VCaP (cell line): Measurements from ENCODE around the gene NID2.

Source experiments
- H3K27ac ChIP-seq: fragments of 450-650 bp; 2 replicates; pipeline ENCODE4 v1.5.1; 2017
- TF ChIP-seq, protein P1 (sequence below): fragments of 450-650 bp; conservative IDR thresholded peaks from 2 replicates; pipeline ENCODE4 v1.5.1; 2017; ENCODE audit warnings: mild to moderate bottlenecking, moderate library complexity

Gene NID2

DNA sequence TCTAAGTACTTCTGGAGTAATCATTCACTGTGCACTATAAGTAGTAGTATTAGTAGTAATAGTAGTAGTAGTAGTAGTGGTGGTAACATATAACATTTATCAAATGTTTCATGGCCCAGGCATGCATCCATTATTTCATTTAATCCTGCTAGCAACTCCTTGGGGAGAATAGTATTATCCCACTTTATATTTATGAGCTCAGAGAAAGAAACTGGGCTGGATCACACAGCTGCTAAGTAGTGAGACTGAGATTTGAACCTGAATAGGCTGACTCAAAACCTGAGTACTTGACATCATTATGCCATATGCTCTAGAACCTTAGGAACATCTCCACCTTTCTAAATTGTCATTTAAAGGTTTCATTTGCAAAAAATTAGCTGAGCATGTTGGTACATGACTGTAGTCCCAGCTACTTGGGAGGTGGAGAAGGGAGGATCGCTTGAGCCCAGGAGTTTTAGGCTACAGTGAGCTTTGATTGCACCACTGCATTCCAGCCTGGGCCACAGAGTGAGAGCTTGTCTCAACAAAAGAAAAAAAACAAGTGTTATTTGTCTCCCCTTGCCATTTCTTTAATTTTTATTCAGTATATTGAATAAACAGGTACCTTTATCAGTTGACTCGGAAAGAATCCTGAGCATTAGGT lies 11.4 kb upstream of the NID2 start:
- TF ChIP-seq, protein P1, sequence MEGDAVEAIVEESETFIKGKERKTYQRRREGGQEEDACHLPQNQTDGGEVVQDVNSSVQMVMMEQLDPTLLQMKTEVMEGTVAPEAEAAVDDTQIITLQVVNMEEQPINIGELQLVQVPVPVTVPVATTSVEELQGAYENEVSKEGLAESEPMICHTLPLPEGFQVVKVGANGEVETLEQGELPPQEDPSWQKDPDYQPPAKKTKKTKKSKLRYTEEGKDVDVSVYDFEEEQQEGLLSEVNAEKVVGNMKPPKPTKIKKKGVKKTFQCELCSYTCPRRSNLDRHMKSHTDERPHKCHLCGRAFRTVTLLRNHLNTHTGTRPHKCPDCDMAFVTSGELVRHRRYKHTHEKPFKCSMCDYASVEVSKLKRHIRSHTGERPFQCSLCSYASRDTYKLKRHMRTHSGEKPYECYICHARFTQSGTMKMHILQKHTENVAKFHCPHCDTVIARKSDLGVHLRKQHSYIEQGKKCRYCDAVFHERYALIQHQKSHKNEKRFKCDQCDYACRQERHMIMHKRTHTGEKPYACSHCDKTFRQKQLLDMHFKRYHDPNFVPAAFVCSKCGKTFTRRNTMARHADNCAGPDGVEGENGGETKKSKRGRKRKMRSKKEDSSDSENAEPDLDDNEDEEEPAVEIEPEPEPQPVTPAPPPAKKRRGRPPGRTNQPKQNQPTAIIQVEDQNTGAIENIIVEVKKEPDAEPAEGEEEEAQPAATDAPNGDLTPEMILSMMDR = no peak

DNA sequence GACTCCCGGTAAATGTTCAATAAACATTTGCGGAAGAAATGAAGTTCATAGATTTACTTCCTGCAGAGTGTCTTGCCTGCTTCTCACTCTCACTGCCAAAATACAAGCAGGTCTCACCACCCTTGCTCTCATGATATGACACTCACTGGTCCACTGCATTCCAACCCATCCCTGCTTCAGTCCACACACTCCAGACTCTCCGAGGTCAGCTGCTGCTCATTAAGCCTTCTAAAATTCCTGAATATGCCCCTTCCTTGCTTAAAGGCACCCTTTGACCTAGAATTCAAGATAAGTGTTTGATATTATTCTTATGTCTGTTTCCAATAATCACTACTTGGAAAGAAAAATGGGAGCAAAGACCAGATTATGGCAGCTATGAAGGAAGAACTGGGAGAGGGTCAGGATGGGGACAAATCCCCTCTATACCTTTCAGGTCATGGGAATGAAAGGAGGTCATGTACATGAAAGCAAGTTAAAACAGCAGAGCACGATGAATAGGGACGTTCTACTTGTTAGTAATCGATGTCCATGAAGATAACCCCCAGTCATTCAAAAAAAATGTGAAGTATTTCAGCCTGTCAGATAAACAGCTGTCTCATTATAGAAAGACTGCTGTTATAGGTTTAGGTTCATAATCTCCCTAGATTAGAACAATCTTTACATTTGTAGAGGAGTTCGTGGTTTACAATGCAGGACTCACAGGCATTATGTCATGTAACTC lies 10.5 kb upstream of the NID2 start:
- TF ChIP-seq, protein P1 = no peak
- H3K27ac ChIP-seq = no peak overlapping the region

More for the DNA sequence above, 11.4 kb upstream of the NID2 start:
- H3K27ac ChIP-seq = no peak overlapping the region

DNA sequence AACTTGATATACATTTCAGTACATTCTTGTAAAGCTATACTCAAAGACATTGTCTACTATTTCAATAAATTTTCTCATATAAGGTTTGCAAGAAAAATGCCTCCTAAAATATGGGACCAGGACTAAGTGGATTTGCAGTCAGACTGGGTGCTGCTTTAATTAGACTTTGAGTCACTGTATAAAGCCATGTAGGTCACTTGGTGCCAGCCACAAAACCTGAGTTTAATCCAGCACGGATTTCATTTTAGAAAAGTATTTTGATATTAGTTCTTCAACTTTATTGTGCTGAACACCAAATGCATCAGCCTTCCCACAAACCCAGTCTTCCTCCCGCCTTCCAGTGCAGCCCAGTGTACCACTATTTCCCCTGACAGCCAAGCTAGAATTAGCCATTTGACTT lies 9.9 kb upstream of the NID2 start:
- TF ChIP-seq, protein P1 = no peak
- H3K27ac ChIP-seq = no peak overlapping the region

DNA sequence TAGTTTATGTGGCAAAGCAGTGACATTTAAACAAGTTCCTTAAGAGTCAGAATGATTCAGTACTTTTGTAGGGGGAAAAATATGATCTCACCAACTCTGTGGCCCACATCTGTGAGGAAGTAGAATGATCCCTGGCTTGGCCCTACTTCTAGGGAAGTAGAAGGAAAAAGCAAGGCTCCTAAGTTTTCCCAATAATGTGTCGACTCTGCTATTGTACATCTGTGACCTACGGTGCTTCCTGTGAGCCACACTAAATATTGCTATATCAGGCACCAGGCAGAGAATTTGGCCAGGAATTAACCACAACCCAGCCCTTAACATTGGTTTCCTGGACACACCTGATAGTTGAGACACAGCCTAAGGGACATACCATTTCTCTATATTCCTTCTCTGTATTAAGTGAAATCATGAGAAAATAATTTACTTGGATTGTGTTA lies 9.3 kb upstream of the NID2 start:
- TF ChIP-seq, protein P1 = no peak

DNA sequence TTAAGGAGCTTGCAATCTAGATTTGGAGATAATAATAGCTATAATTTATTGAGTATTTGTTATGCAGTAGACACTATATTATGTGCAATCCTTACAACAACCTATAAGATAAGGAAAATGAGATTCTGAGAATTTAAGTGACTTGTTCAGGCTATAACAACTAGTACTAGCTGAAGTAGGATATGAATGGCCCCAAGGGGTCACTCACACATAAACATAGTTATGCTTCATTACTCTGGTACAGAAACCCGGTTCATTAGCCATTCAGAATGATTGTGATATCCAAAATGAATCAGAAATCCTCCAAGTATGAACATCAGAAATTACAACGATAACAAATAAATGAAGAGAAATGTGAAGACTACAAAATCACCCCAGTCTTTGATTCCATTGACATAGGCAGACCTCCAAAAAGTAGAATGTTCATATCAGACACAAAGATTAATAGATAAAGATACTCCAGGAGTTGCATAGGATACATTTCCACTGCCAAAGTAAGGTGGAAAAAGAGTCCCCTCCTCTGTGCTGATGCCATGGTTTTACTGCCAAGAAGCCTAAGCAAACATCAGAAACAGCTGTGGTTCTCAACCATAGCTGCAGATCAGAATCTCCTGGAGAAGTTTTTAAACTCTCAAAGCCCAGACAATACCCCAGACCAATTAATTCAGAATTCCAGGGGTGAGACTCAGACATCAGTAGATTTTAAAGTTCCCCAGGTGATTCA lies 8.6 kb upstream of the NID2 start:
- H3K27ac ChIP-seq = no peak overlapping the region
- TF ChIP-seq, protein P1 = no peak

More for the DNA sequence above, 9.3 kb upstream of the NID2 start:
- no peak overlapping the region for H3K27ac ChIP-seq

DNA sequence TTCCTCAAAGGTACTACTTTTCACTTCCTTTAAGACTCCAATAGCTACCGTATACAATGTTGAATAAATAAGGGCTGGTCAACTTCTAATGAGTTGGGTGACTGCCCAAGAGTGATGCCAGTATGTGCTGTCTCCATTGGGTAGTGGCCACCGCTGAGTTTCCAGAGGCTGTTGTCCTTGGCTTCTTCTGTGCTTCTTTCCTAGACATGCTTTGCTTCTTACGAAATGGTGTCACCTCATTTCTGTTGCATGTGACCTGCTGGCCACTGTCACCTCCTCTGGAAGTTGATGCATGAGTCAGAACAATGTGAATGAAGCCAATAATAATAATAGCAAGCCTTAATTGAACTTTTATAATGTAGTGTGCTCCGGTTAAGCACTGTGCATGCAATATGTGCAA lies 7.5 kb upstream of the NID2 start:
- no peak overlapping the region for H3K27ac ChIP-seq
- TF ChIP-seq, protein P1 = no peak

DNA sequence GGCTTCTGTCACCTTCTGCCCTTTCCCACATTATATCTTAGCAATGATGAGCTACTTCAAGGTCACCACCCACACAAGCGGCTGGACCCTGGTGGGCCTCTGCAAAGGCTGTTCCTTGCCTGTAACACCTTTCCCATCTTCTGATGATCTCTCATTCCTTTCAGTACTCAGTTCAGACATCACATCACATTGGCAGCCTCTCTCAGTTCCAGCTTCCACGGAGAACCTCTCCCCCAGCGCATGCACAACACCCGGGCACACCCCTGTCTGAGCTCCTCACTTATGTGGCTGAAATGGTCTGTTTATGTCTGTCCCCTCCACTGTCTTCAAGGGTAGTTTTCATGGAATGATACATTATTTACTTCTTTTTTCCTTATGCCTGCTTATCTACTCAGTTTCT lies 6.5 kb upstream of the NID2 start:
- H3K27ac ChIP-seq = no peak overlapping the region
- TF ChIP-seq, protein P1 = no peak
